ENCODE results near the gene ACSF2.
A peak's percentile ranks its signal among the peaks of the same experiment; 100 is the strongest.
"Not testable (repeated sequence)": the region's sequence is repeated elsewhere in the genome, so short reads cannot be mapped to it uniquely, and the experiment has no call there.

ACSF2 gene
- 23.3 to 24.7 reads per million in 2 donors for total RNA-seq

GRCh38 chr17:50425682-50426471, at the start of gene ACSF2:
Gene ACSF2, plus strand, starts transcription at chr17:50426218. Its CDS starts 44 bp downstream, at chr17:50426262.
- peak; percentile 65 for DNase-seq

- DNase-seq, result no peak
Observed at GRCh38 chr17:50379351-50380132, 46.5 kb upstream of the ACSF2 start.

GRCh38 chr17:50380369-50381259, 45.4 kb upstream of the ACSF2 start:
- no peak for DNase-seq

GRCh38 chr17:50381260-50381815, 44.7 kb upstream of the ACSF2 start:
- DNase-seq, result no peak

GRCh38 chr17:50381920-50382319, 44.1 kb upstream of the ACSF2 start:
- no peak for DNase-seq

- no peak for DNase-seq
Observed at GRCh38 chr17:50382931-50383330, 43.1 kb upstream of the ACSF2 start.

GRCh38 chr17:50386510-50386909, 39.5 kb upstream of the ACSF2 start:
- no peak for DNase-seq

- no peak for DNase-seq
Observed at GRCh38 chr17:50388728-50389127, 37.3 kb upstream of the ACSF2 start.

- DNase-seq, result no peak
Observed at GRCh38 chr17:50389534-50389933, 36.5 kb upstream of the ACSF2 start.

- DNase-seq, result no peak
Observed at GRCh38 chr17:50392621-50393020, 33.4 kb upstream of the ACSF2 start.

- DNase-seq, result no peak
Observed at GRCh38 chr17:50393700-50394099, 32.3 kb upstream of the ACSF2 start.

GRCh38 chr17:50394711-50395110, 31.3 kb upstream of the ACSF2 start:
- no peak for DNase-seq

GRCh38 chr17:50396261-50397110, 29.5 kb upstream of the ACSF2 start:
- no peak for DNase-seq

- peak; percentile 88 for DNase-seq
Observed at GRCh38 chr17:50397111-50397918, 28.7 kb upstream of the ACSF2 start, which contains the start of gene LRRC59. Gene LRRC59, minus strand, starts transcription at chr17:50397523. Its CDS starts 206 bp downstream, at chr17:50397317.

GRCh38 chr17:50397919-50398285, 28.1 kb upstream of the ACSF2 start:
- no peak for DNase-seq

- DNase-seq, result not testable (repeated sequence)
Observed at GRCh38 chr17:50398672-50399071, 27.3 kb upstream of the ACSF2 start.

- DNase-seq, result not testable (repeated sequence)
Observed at GRCh38 chr17:50399591-50399990, 26.4 kb upstream of the ACSF2 start.

GRCh38 chr17:50405351-50405750, 20.7 kb upstream of the ACSF2 start:
- DNase-seq, result not testable (repeated sequence)

GRCh38 chr17:50406578-50406977, 19.4 kb upstream of the ACSF2 start:
- no peak for DNase-seq

- DNase-seq, result no peak
Observed at GRCh38 chr17:50407921-50408320, 18.1 kb upstream of the ACSF2 start.
